ENCODE measurements around the gene INSIG1. TPM values are rescaled to one million over a fixed set of nuclear protein-coding genes. Genes with fewer than 3 reads are reported as not detected.

INSIG1 gene
- total and polyA plus RNA-seq, 2 donors (not counting 3 experiments of a cell fraction or from before 2014, with no cell fraction given), result 79.3 to 102 TPM

- H3K9me3 ChIP-seq (replicated peaks; ENCODE audit: control insufficient read depth, insufficient read depth, low read length), result no peaks in the 10 kb centered on the region
- no peaks in the 10 kb centered on the region for H3K79me2 ChIP-seq (ENCODE audit: control insufficient read depth, insufficient read depth, low read length)
- DNase-seq (ENCODE audit: low read depth, low spot score) (no peak), FAIRE-seq (no peak)
- peaks cover 3 to 25% of the 10 kb centered on the region in 2 experiments for H3K36me3 ChIP-seq (ENCODE audit: control insufficient read depth in 2 of 2, extremely low read depth in 1 of 2, insufficient read depth in 2 of 2, low read length in 2 of 2)
- POLR2A ChIA-PET, result no interaction called here
- H3K9ac ChIP-seq (replicated peaks; ENCODE audit: extremely low read depth, insufficient read depth, low read length), result no peak overlapping the region
- no TSS peak for BruUV-seq (replicated peaks)
- H3K27ac ChIP-seq (ENCODE audit: insufficient read depth, low read depth, low read length), result no peak overlapping the region
- H3K9me1 ChIP-seq (replicated peaks; ENCODE audit: control insufficient read depth, extremely low read depth, insufficient read depth, low read length), result no peaks in the 10 kb centered on the region
- no peak overlapping the region for H3K4me2 ChIP-seq (ENCODE audit: insufficient read depth, low read length)
- H4K20me1 ChIP-seq (replicated peaks; ENCODE audit: control insufficient read depth, extremely low read depth, insufficient read depth, low read length), result no peaks in the 10 kb centered on the region
- intact Hi-C loops (cut with micrococcal nuclease), result no loop called here
- no peaks in the 10 kb centered on the region for H3K4me1 ChIP-seq (ENCODE audit: control insufficient read depth, extremely low read depth, insufficient read depth, low read length)
- TF ChIP-seq POLR2A (IDR thresholded peaks at IDR 0.05; ENCODE audit: low read depth, low read length) (no peak), JUN (IDR thresholded peaks at IDR 0.05; ENCODE audit: borderline replicate concordance, insufficient read depth, insufficient read length, low read depth) (no peak), CTCF (IDR thresholded peaks at IDR 0.05; ENCODE audit: extremely low read depth in 1 of 2, insufficient read depth in 1 of 2, low read depth in 1 of 2, low read length in 2 of 2) (no peak), EZH2 (IDR thresholded peaks at IDR 0.05; ENCODE audit: borderline replicate concordance, low read depth, low read length, severe bottlenecking) (no peak), MYC (IDR thresholded peaks at IDR 0.05; ENCODE audit: low read depth, low read length) (no peak), FOS (IDR thresholded peaks at IDR 0.05; ENCODE audit: borderline replicate concordance, insufficient read depth, low read length) (no peak), MAX (IDR thresholded peaks at IDR 0.05; ENCODE audit: insufficient read depth, insufficient read length) (no peak), POLR2AphosphoS5 (IDR thresholded peaks at IDR 0.05; ENCODE audit: insufficient read depth, low read depth, low read length) (no peak), GATA2 (IDR thresholded peaks at IDR 0.05; ENCODE audit: insufficient read depth, insufficient read length, low read depth, low read length) (no peak)
- no peak overlapping the region for H3K4me3 ChIP-seq (replicated peaks in 1 of 3; ENCODE audit: insufficient read depth in 1 of 3, low read depth in 1 of 3, low read length in 3 of 3)
- H2AFZ ChIP-seq (ENCODE audit: low read depth, low read length), result no peak overlapping the region
- H3K27me3 ChIP-seq (ENCODE audit: control insufficient read depth in 2 of 2, insufficient read depth in 2 of 2, low read length in 2 of 2), result peaks cover 0 to 2% of the 10 kb centered on the region in 2 experiments
- dilution Hi-C loops (cut with MboI; ENCODE audit: extremely low pct_ligation_motif_present, low sequenced_read_pairs), result no loop called here
- CTCF ChIA-PET, result interaction anchor here (0.9 to 1.4 kb wide), 2 partner anchors 9 to 123 kb away, joined by 3 to 4 read pairs; no protein-coding TSS in a partner anchor
Observed at GRCh38 chr7:155312633-155313032, 15.0 kb downstream of the INSIG1 start.
